Stimulated activated effector memory CD8-positive, alpha-beta T cell treated with anti-CD3 and anti-CD28 coated beads, Interleukin-12 subunit alpha, Interleukin-12 subunit beta, amount 100 ng/mL, for 72 hours (primary cell): ENCODE results near the gene DMKN.

Experiments
- ATAC-seq: fragments of 150-1000 bp; cut with Tn5 transposase; 2 replicates; pipeline ENCODE4 v1.10.0; 2021
- DNase-seq, 2 donors: peaks; one replicate each; pipeline ENCODE4 v3.0.0; 2021 to 2022; ENCODE audit warnings: low spot score in 2 of 2
- H3K27ac Mint-ChIP-seq: one replicate; pipeline ENCODE4 v1.8.0; 2022; ENCODE audit warnings: mild to moderate bottlenecking, mixed read lengths
- H3K36me3 Mint-ChIP-seq: one replicate; pipeline ENCODE4 v1.8.0; 2022; ENCODE audit warnings: mild to moderate bottlenecking, mixed read lengths
- H3K4me1 Mint-ChIP-seq: one replicate; pipeline ENCODE4 v1.8.0; 2022; ENCODE audit warnings: mixed read lengths
- H3K4me3 Mint-ChIP-seq: one replicate; pipeline ENCODE4 v1.8.0; 2022; ENCODE audit warnings: mild to moderate bottlenecking, mixed read lengths
- H3K9me3 Mint-ChIP-seq: one replicate; pipeline ENCODE4 v1.8.0; 2022; ENCODE audit warnings: mixed read lengths

Gene DMKN

DNA sequence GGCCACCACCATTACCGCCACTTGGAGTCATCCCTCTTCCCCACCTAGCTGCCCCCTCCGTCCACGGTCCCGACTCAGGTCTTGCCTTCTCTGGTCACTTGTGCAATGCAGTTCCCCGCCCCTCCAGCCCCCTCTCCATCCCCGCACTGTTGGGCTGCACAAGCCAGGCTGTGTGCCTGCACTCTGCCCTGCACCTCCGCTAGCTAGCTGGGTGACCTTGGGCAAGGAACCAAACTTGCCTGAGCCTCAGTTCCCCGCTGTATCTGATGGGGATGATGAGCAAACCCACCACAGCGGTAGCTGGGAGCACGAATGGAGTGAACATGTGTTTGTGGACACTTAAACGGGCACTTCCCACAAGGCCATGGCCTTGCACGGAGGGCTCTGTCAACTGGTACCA, 26.4 kb upstream of the DMKN start:
- DNase-seq (no peak), ATAC-seq (no peak)
- no peaks in the 10 kb centered on the region for H3K9me3 Mint-ChIP-seq
- H3K36me3 Mint-ChIP-seq = peaks cover 9% of the 10 kb centered on the region
- H3K4me1 Mint-ChIP-seq = peaks cover 21% of the 10 kb centered on the region
- no peak overlapping the region for H3K27ac Mint-ChIP-seq
- no peak overlapping the region for H3K4me3 Mint-ChIP-seq

DNA sequence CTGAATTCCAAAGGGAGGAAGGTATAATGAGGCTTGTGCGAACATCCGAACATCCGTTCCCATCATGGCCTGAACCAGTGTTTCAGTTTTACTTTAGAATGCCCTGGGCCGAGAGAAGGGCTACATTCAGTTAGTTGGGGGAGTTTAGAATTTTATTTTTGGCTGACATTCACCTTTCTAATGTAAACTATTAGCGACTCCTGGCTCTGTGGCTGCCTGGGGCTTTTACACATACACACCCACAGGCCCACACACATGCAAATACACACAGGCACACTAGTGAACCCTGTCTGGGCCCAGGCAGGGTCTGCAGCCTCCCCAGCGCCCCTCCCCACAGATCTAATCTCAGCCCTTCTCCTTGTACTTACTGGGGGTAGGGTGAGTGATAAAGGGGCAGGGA, 25.9 kb upstream of the DMKN start:
- Mint-ChIP-seq H3K4me3 (no peak overlapping the region), H3K9me3 (no peaks in the 10 kb centered on the region), H3K4me1 (peaks cover 16% of the 10 kb centered on the region), H3K36me3 (peaks cover 4% of the 10 kb centered on the region), H3K27ac (no peak overlapping the region)
- DNase-seq (no peak), ATAC-seq (no peak)

DNA sequence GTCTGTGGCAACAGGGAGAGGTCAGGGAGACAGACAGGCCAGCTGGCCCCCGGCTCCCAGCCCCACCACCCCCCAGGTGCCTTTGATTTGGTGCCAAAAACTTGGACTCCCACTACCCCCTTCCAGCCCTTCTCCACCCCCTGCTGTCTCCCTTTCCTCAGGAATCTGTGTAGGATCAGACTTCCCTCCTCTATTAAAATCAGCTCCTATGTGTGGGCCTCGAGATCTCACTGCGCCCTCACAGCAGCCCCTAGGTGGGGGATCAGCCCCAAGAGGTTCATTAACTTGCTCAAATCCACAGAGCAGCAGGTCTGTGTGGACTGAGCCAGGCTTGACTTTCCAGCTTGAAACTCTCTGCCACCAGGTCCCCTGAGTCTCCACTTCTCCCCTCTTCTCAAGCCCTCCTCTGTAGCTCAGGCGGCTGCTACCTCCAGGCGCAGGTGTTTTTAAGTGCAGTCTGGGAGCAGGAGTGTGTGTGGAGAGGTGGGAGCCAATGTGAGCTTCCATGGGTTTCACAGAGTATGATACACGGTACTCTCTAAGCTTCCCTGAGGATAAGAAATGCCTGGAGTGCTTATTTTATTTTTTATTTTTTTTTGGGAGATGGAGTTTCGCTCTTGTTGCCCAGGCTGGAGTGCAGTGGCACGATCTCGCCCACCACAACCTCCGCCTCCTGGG, 21.5 kb upstream of the DMKN start:
- Mint-ChIP-seq H3K4me1 (peaks cover 21% of the 10 kb centered on the region), H3K36me3 (no peaks in the 10 kb centered on the region), H3K27ac (no peak overlapping the region), H3K9me3 (no peaks in the 10 kb centered on the region), H3K4me3 (no peak overlapping the region)
- DNase-seq (no peak), ATAC-seq (no peak)

DNA sequence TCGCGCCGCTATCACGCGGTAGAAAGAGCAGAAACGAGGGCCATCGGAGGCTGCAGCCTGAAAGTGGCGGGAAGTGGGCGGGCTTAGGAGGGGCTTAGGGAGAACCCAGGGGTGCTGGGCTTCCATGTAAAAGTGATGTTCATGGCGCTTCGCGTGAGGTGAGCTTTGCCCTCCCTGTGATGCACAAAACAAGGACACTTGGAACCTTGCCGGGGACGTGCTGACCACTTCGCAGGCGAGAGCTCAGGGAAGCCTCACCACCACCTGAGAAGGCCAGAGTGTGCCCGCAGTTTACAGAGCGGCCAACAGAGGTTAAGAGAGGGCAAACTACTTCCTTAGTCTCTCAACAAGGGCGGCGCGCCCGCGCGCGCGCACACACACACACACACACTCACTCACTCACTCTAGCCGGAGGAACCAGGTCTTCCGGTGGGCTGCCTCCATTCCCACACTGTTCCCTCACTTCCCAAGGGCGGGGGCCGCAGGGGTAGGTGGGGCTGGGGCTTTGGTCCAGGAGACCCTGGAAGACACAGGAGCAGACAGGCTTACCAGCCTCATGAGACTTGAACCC, 20.5 kb upstream of the DMKN start:
- DNase-seq (no peak), ATAC-seq (peak; percentile 70)
- H3K36me3 Mint-ChIP-seq = no peaks in the 10 kb centered on the region
- H3K4me1 Mint-ChIP-seq = peaks cover 21% of the 10 kb centered on the region
- no peak overlapping the region for H3K27ac Mint-ChIP-seq
- H3K4me3 Mint-ChIP-seq = peak overlapping the region; percentile 47
- no peaks in the 10 kb centered on the region for H3K9me3 Mint-ChIP-seq

- peak within 1 kb of the TSS; percentile 47 for H3K4me3 Mint-ChIP-seq
- H3K36me3 Mint-ChIP-seq = no peaks in the 10 kb centered on the region
- peak; percentile 4 for ATAC-seq
- no peak within 1 kb of the TSS for H3K27ac Mint-ChIP-seq
- DNase-seq = no peak
- no peaks in the 10 kb centered on the region for H3K9me3 Mint-ChIP-seq
- peaks cover 21% of the 10 kb centered on the region for H3K4me1 Mint-ChIP-seq
Measured at GRCh38 chr19:35533201-35533821, 19.9 kb upstream of the DMKN start, which contains the start of gene GAPDHS. GAPDHS (plus strand) TSS chr19:35533456; CDS start chr19:35533528, 72 bp downstream.

DNA sequence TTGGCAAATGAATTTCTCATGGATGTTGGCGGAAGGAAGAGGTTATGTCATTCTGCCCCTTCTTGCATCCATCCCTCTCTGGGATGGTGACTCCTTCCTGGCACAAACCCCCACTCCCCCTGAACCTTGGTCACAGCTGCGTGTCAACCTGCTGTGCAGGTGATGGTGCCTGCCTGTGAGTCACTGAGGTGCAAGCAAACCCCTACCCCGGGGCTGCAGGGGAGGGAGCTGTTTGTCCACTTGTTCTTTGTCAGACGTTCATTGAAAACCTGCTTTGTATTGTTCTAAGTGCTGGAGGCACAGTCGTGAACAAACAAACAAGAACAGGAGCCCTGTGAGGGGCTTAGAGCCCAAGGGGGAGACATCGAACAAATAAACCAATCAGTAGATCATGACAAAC, 17.8 kb upstream of the DMKN start:
- H3K36me3 Mint-ChIP-seq = no peaks in the 10 kb centered on the region
- H3K4me1 Mint-ChIP-seq = peaks cover 15% of the 10 kb centered on the region

DNA sequence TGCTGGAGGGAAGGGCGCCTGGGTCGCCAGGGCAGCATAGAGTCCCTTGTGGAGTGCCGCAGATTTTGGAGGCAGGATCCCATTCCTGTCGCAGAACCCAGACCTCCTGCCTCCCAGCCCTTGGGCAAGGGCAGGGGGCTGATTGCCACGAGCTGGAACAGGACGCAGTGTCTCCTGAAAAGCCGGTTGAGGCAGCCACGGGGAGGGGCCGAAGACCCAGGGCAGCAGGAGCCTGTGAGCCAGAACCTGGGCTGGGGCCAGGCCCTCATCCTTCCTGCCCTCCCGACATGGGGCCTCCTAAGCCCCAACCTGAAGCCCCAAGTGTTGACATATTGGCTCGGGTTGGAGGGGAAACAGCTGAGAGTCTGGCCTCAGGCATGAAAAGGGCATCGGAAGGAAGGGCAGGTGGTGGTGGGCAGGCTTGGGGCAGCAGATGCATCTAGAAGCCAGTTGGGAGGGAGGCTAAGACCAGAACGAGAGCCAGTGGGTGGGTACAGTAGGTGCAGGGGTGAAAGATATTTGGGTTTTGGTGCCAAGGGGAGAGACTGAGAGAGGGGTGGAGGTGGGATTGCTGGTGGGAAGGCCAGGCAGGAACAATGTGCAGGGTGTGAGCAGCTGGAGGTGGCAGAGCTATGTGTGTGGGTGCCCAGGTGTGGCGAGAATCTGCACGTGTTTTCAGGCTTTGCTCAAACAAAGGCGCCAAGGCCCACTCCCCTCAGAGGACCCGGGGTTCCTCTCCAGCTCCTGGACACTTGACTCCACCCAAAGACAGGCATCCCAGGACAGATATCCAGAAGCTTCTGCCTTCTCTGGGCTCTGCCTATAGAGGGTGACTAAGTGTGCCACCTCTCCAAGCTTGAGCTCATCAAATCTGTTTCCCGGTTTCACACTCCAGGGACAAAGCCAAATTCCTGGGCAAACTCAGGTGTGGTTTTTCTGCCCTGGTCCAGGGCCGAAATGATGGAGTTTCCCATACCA, 16.1 kb upstream of the DMKN start:
- Mint-ChIP-seq H3K9me3 (no peaks in the 10 kb centered on the region), H3K4me1 (peaks cover 15% of the 10 kb centered on the region), H3K27ac (no peak overlapping the region), H3K36me3 (no peaks in the 10 kb centered on the region), H3K4me3 (no peak overlapping the region)
- DNase-seq (no peak), ATAC-seq (no peak)

More for the DNA sequence above, 17.8 kb upstream of the DMKN start:
- DNase-seq (no peak), ATAC-seq (no peak)
- Mint-ChIP-seq H3K4me3 (no peak overlapping the region), H3K27ac (no peak overlapping the region), H3K9me3 (no peaks in the 10 kb centered on the region)

DNA sequence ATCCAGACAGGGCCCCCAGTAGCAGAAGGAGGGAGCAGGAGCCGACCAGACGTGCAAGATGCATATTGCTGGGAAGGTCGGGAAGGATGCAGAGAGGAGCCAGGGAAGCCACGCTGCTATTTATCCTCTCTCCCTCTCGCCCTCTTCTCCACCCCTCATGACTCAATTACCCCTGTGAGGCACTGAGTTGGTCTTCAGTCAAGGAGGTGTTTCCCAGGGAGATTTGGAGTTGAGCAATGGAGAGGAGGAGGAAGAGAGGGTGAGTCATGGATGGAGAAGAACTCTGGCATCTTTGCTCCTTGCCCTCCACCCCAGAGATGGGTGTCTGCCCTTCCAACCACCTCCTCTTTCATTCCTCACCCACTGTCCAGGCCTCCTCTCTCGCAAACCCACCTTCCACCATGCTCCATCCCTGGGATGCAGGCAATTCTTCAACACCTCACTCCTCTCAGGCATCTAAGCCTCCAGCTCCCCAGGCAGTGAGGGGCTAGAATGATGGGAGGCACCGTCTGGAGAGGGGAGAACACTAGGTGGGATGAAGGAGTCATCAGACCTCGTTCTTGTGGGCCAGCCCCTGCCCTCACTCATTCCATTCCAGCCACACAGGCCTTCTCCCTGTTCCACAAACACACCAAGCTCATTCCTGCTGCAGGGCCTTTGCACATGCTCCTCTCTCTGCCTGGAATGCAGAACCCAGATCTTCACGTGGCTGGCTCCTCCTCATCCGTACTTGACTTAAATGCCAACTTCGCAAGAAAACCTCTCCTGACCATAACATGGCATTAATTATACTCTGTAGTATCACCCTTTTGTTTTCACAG, 15.0 kb upstream of the DMKN start, which contains the start of gene SBSN:
TSS of gene SBSN (minus strand) at position 94 of the 821 bp plus-strand sequence. CDS start at position 64, 30 bp downstream.
- no peak within 1 kb of the TSS for H3K4me3 Mint-ChIP-seq
- no peaks in the 10 kb centered on the region for H3K9me3 Mint-ChIP-seq
- DNase-seq (no peak), ATAC-seq (no peak)
- no peak within 1 kb of the TSS for H3K27ac Mint-ChIP-seq
- H3K36me3 Mint-ChIP-seq = no peaks in the 10 kb centered on the region
- peaks cover 8% of the 10 kb centered on the region for H3K4me1 Mint-ChIP-seq

DNA sequence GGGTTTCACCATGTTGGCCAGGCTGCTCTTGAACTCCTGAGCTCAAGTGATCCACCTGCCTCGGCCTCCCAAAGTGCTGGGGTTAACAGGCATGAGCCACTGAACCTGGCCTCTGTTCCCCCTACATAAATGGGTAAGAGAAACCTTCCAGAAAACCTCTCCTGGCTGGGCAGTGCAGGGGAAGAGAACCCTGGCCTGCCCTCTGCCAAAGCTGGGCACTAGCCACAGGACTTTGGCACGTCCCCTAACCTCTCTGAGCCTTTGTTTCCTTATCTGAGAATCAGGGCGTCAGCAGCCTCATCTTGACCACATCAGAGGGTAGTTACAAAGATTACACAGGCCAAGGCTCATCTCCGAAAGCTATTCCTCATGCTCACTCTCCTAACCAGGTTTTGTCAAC, 12.4 kb upstream of the DMKN start:
- no peak for DNase-seq
- Mint-ChIP-seq H3K9me3 (no peaks in the 10 kb centered on the region), H3K27ac (no peak overlapping the region), H3K36me3 (no peaks in the 10 kb centered on the region), H3K4me1 (no peaks in the 10 kb centered on the region), H3K4me3 (no peak overlapping the region)
- ATAC-seq = no peak

DNA sequence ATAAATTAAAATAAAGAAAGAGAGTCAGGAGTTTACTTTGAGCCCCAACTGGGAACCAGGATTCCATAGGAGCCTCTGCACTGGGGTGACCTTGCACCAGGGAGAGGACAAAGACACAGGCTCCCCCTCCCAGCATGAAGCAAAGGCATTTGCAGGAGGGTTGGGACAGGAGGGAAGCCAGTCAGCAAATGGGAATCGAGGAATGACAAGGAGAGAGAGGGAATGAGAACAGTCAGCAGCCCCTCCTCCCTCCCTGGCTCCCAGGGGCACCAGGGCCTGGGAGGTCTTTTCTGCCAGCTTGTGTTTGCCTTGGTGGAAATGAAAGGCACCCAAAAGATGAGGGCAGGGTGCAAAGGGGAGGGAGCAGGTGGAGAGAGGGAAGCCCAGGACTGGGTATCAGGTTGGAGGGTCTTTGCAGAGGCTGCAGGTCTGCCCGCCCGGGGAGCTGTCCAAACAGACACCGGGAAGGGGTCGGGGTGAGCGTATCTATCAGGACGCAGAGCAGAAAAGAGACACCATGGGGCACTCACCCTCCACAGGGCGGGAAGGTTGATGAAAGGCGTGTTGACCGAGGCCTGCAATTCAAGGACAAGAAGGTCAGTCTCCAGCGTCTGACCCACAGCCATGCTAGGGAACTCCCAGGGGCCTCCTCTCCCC, 10.9 kb upstream of the DMKN start:
- ATAC-seq = no peak
- Mint-ChIP-seq H3K36me3 (no peaks in the 10 kb centered on the region), H3K9me3 (no peaks in the 10 kb centered on the region), H3K4me1 (no peaks in the 10 kb centered on the region), H3K4me3 (no peak overlapping the region), H3K27ac (no peak overlapping the region)
- DNase-seq = no peak

DNA sequence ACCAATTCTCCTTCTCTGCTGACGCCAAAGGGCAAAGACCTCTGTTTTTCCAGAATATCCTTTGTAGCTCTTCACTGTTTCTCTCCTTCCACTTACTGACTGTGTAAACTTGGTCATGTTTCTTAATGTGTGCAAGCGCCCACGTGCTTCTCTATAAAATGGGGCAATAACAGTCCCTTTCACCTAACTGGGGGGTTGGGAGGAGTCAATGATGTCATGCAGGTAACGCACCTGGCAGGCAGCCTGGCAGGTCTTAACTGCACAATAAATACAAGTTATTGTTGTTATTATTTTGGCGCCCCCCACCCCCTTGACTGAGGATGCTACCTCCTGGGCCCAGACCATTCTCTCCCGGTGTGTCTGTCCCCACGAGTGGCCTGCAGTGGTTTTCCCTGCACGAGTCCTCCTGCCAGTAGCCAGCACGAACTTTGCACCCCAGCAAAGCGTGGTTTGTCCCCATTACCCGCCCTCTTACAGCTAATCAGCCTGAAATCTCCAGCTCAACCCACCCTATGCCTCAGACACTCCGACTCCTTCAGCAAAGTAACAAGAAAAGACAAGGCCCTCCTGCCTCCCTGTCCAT, 9.4 kb upstream of the DMKN start:
- Mint-ChIP-seq H3K4me1 (no peaks in the 10 kb centered on the region), H3K27ac (peak overlapping the region; percentile 37), H3K4me3 (no peak overlapping the region), H3K36me3 (no peaks in the 10 kb centered on the region), H3K9me3 (no peaks in the 10 kb centered on the region)
- DNase-seq (no peak), ATAC-seq (no peak)

- ATAC-seq (no peak), DNase-seq (no peak)
- Mint-ChIP-seq H3K9me3 (no peaks in the 10 kb centered on the region), H3K36me3 (no peaks in the 10 kb centered on the region), H3K27ac (no peak overlapping the region), H3K4me3 (no peak overlapping the region), H3K4me1 (no peaks in the 10 kb centered on the region)
Measured at GRCh38 chr19:35521124-35521743, 7.8 kb upstream of the DMKN start.

DNA sequence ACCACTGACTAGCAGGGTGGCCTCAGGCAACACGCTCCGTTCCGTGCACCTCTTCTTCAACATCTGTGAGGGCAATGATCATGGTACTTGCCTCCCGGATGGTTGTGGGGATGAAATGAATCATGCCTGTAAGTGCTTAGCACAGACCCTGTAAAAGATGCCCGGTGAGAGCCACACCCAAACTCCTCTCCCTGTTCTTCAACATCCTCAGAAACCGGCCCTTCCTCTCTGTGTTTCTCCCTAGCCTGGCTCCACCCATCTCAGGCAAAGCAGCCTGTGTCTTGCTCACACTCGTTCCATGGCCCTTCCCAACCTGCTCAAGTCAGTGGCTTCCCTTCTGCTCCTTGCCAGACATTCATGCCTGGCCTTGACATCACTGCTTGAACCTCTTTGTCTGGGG, 5.8 kb upstream of the DMKN start:
- DNase-seq (no peak), ATAC-seq (no peak)
- Mint-ChIP-seq H3K9me3 (no peaks in the 10 kb centered on the region), H3K4me1 (no peaks in the 10 kb centered on the region), H3K4me3 (no peak overlapping the region), H3K27ac (peak overlapping the region; percentile 3), H3K36me3 (no peaks in the 10 kb centered on the region)
